ENCODE results near the gene KRR1. TPM values are rescaled to one million over a fixed set of nuclear protein-coding genes. Genes with fewer than 3 reads are reported as not detected.

Gene KRR1
- total and polyA plus RNA-seq, 2 experiments from 2014 or later, result 55.7 to 120 TPM

GRCh38 chr12:75545636-75546035 is 34.2 kb upstream of the KRR1 start:
- no peaks in the 10 kb centered on the region for H3F3A ChIP-seq (replicated peaks; ENCODE audit: low read depth)
- TF ChIP-seq ZNF462 (CRISPR knock-in tag; IDR thresholded peaks at IDR 0.05) (no peak), JUNB (IDR thresholded peaks at IDR 0.05; ENCODE audit: unreplicated experiment) (no peak), ZNF331 (CRISPR knock-in tag; IDR thresholded peaks at IDR 0.05; ENCODE audit: low read depth) (no peak), EZH2 (IDR thresholded peaks at IDR 0.05; ENCODE audit: low read depth, unreplicated experiment) (no peak), POLR2AphosphoS5 (IDR thresholded peaks at IDR 0.05; ENCODE audit: low read depth) (no peak), STAT1 (IDR thresholded peaks at IDR 0.05; ENCODE audit: unreplicated experiment) (no peak), ETS1 (IDR thresholded peaks at IDR 0.05) (no peak), CREB1 (CRISPR knock-in tag; IDR thresholded peaks at IDR 0.05; ENCODE audit: low read depth) (no peak), NANOG (IDR thresholded peaks at IDR 0.05; ENCODE audit: borderline replicate concordance) (no peak), ZNF114 (CRISPR knock-in tag; IDR thresholded peaks at IDR 0.05) (no peak), CTCF (conservative IDR thresholded peaks at IDR 0.05; ENCODE audit: low read depth in 2 of 2) (no peak), REST (IDR thresholded peaks at IDR 0.05; ENCODE audit: unreplicated experiment) (no peak), EZH2phosphoT487 (IDR thresholded peaks at IDR 0.05; ENCODE audit: unreplicated experiment) (no peak)
- no peaks in the 10 kb centered on the region for H4K20me1 ChIP-seq (replicated peaks; ENCODE audit: insufficient read depth)
- no peak for DNase-seq (ENCODE audit: low spot score)
- H3K4me3 ChIP-seq, result no peak overlapping the region
- H2AFZ ChIP-seq, result no peak overlapping the region
- H3K4me3 Mint-ChIP-seq, result no peak overlapping the region
- no peaks in the 10 kb centered on the region for H3K9me3 Mint-ChIP-seq
- no peak overlapping the region for H3K4me2 ChIP-seq
- no peaks in the 10 kb centered on the region for H3K9me2 ChIP-seq (ENCODE audit: insufficient read depth)
- H3K79me2 ChIP-seq (replicated peaks; ENCODE audit: insufficient read depth), result no peaks in the 10 kb centered on the region
- no peaks in the 10 kb centered on the region for H3K36me3 ChIP-seq (ENCODE audit: insufficient read depth)
- H3K27ac Mint-ChIP-seq, result no peak overlapping the region
- H3K27me3 ChIP-seq (ENCODE audit: insufficient read depth), result no peaks in the 10 kb centered on the region
- no peaks in the 10 kb centered on the region for H3K36me3 Mint-ChIP-seq (ENCODE audit: low read depth)
- no peak for ATAC-seq
- peaks cover 15% of the 10 kb centered on the region; the same call in 2 of the 3 replicates for H3K4me1 Mint-ChIP-seq
- peaks cover 11% of the 10 kb centered on the region for H3K4me1 ChIP-seq (ENCODE audit: insufficient read depth)
- H3K27ac ChIP-seq (ENCODE audit: low read depth), result no peak overlapping the region
- peaks cover 1% of the 10 kb centered on the region for H3K27me3 Mint-ChIP-seq (ENCODE audit: insufficient read depth, low read depth, poor library complexity)
